Lung (tissue), 12 donors: ENCODE measurements around the gene ADARB1. TPM values are rescaled to one million over a fixed set of nuclear protein-coding genes. Genes with fewer than 3 reads are reported as not detected.

ENCODE experiments used
- ATAC-seq: fragments of 200-7000 bp; cut with Tn5 transposase; one replicate; pipeline ENCODE4 v1.9.1; 2020; ENCODE audit warnings: moderate number of reproducible peaks; ENCODE audit not compliant: insufficient read depth, low FRiP score
- DNase-seq, 3 donors: peaks; one replicate each; pipeline ENCODE4 v3.0.0-alpha.2; 2013 to 2017
- H3K27ac ChIP-seq, 2 donors: one replicate each; pipeline ENCODE4 v1.5.1; 2013; ENCODE audit warnings: mild to moderate bottlenecking in 2 of 2, moderate library complexity in 2 of 2, control low read depth in 1 of 2, inconsistent platforms in 1 of 2, low read depth in 1 of 2, low read length in 1 of 2
- H3K27me3 ChIP-seq, 3 donors: one replicate each; pipeline ENCODE4 v1.5.1; 2013; ENCODE audit warnings: low read length in 2 of 3; ENCODE audit not compliant: control insufficient read depth in 3 of 3, insufficient read depth in 3 of 3
- H3K36me3 ChIP-seq, 4 donors: one replicate each; pipeline ENCODE4 v1.5.1; 2013; ENCODE audit warnings: low read length in 4 of 4, mild to moderate bottlenecking in 1 of 4, moderate library complexity in 1 of 4; ENCODE audit not compliant: control insufficient read depth in 4 of 4, insufficient read depth in 4 of 4
- H3K4me1 ChIP-seq, 5 donors: one replicate each; pipeline ENCODE4 v1.5.1; 2013; ENCODE audit warnings: low read length in 5 of 5, mild to moderate bottlenecking in 2 of 5, moderate library complexity in 1 of 5; ENCODE audit not compliant: control insufficient read depth in 5 of 5, insufficient read depth in 5 of 5
- H3K4me3 ChIP-seq: one replicate; pipeline ENCODE4 v1.5.1; 2013; ENCODE audit warnings: mild to moderate bottlenecking, control low read depth, moderate library complexity
- H3K9ac ChIP-seq, 2 donors: one replicate each; pipeline ENCODE4 v1.5.1; 2013; ENCODE audit warnings: low read length in 2 of 2, control low read depth in 1 of 2; ENCODE audit not compliant: insufficient read depth in 1 of 2
- H3K9me3 ChIP-seq, 4 donors: one replicate each; pipeline ENCODE4 v1.5.1; 2013; ENCODE audit warnings: low read length in 3 of 4, mild to moderate bottlenecking in 1 of 4, moderate library complexity in 1 of 4; ENCODE audit not compliant: control insufficient read depth in 4 of 4, insufficient read depth in 3 of 4
- CTCF ChIP-seq: IDR thresholded peaks from 2 replicates; pipeline ENCODE4 v1.5.1; 2012; ENCODE audit warnings: mild to moderate bottlenecking; ENCODE audit errors: control extremely low read depth, extremely low read depth
- WGBS, 2 donors: extraction: QIAGEN DNeasy Blood & Tissue Kit; methylation state at CpG; one replicate each; pipeline ENCODE4 v1.1.7; 2013; 5-methylcytosine and 5-hydroxymethylcytosine counted together
- polyA plus RNA-seq, 2 donors: library from polyadenylated mRNA; stranded (reverse); fragments of 200-250 nt; gene quantifications; one replicate each; pipeline ENCODE4 v1.2.1, GENCODE V29; 2013
- total RNA-seq, 2 donors: library from RNA; depleted of rRNA in 1 of 2; stranded (reverse); fragments of >200 nt in 1 of 2; gene quantifications; one replicate each; pipeline ENCODE4 v1.2.1, GENCODE V29; 2014 to 2021
- donor health status: control.
- donor health status: control.
- donor health status: Bipolar disorder and iron deficiency.
- donor health status: healthy.
- donor health status: DM: yes; HTN: yes; CAD: no.

The ADARB1 gene
- total and polyA plus RNA-seq, 4 donors = 13.4 to 47.7 (median 32.6) TPM

GRCh38 chr21:45175326-45176095 is 101.1 kb downstream of the ADARB1 start:
- Histone ChIP-seq H3K4me1 (no peaks in the 10 kb centered on the region), H3K9ac (no peak overlapping the region), H3K4me3 (no peak overlapping the region), H3K27me3 (no peaks in the 10 kb centered on the region), H3K27ac (no peak overlapping the region), H3K9me3 (peaks cover 0 to 2% (median 0%) of the 10 kb centered on the region in 4 donors), H3K36me3 (peaks cover 5 to 32% (median 10%) of the 10 kb centered on the region in 4 donors)
- TF ChIP-seq CTCF = no peak
- ATAC-seq (no peak), DNase-seq (no peak)
- WGBS, 2 donors = 96 to 97% methylated on average over 12 of the region's 12 CpGs

- H3K9ac ChIP-seq = no peak overlapping the region
- WGBS, 2 donors = 96% methylated on average over 16 of the region's 16 CpGs
- H3K4me1 ChIP-seq = no peaks in the 10 kb centered on the region
- H3K27me3 ChIP-seq = no peaks in the 10 kb centered on the region
- peaks cover 0 to 2% (median 0%) of the 10 kb centered on the region in 4 donors for H3K9me3 ChIP-seq
- no peak for TF ChIP-seq CTCF
- DNase-seq (no peak), ATAC-seq (no peak)
- no peak overlapping the region for H3K27ac ChIP-seq
- H3K36me3 ChIP-seq = peaks cover 6 to 32% (median 12%) of the 10 kb centered on the region in 4 donors
- H3K4me3 ChIP-seq = no peak overlapping the region
These were observed 101.8 kb downstream of the ADARB1 start for GRCh38 chr21:45176141-45176540.

GRCh38 chr21:45177039-45177438 is 102.7 kb downstream of the ADARB1 start:
- no peaks in the 10 kb centered on the region for H3K27me3 ChIP-seq
- peaks cover 0 to 2% (median 0%) of the 10 kb centered on the region in 4 donors for H3K9me3 ChIP-seq
- H3K4me1 ChIP-seq = no peaks in the 10 kb centered on the region
- no peak overlapping the region for H3K4me3 ChIP-seq
- WGBS, 2 donors = 95 to 99% methylated on average over 6 of the region's 6 CpGs
- TF ChIP-seq CTCF = no peak
- ATAC-seq = no peak
- peaks cover 9 to 40% (median 16%) of the 10 kb centered on the region in 4 donors for H3K36me3 ChIP-seq
- no peak overlapping the region for H3K9ac ChIP-seq
- no peak for DNase-seq
- H3K27ac ChIP-seq = no peak overlapping the region
